Erythroblast (primary cell): Measurements from ENCODE around the gene L1CAM.
A peak's percentile ranks its signal among the peaks of the same experiment; 100 is the strongest.
"Not testable (repeated sequence)": the region's sequence is repeated elsewhere in the genome, so short reads cannot be mapped to it uniquely, and the experiment has no call there.

Source experiments
- DNase-seq, 2 experiments: peaks; one replicate each; lab custom pipeline; 2025; lab: John Stamatoyannopoulos, UW
- GATA1 ChIP-seq: IDR thresholded peaks from 2 replicates; pipeline ENCODE4 v1.6.1; 2011; ENCODE audit warnings: low read depth, mild to moderate bottlenecking, control low read depth, low read length, moderate library complexity
- POLR2A ChIP-seq: IDR thresholded peaks from 2 replicates; pipeline ENCODE4 v1.6.1; 2011; ENCODE audit warnings: mild to moderate bottlenecking, low read length

L1CAM gene

GRCh38 chrX:153821066-153821465 lies 64.9 kb downstream of the L1CAM start:
- no peak for DNase-seq
- TF ChIP-seq POLR2A (no peak), GATA1 (no peak)

- no peak for TF ChIP-seq POLR2A
- no peak for TF ChIP-seq GATA1
- no peak for DNase-seq
Measured at GRCh38 chrX:153820601-153821000, 65.4 kb downstream of the L1CAM start.

GRCh38 chrX:153819384-153820040 lies 66.5 kb downstream of the L1CAM start:
- no peak for DNase-seq
- no peak for TF ChIP-seq GATA1
- TF ChIP-seq POLR2A = no peak

- TF ChIP-seq POLR2A = no peak
- no peak for TF ChIP-seq GATA1
- DNase-seq = peak; percentile 38 to 56
Measured at GRCh38 chrX:153818571-153819383, 67.2 kb downstream of the L1CAM start.

- not testable (repeated sequence) for DNase-seq
Measured at GRCh38 chrX:153818064-153818463, 67.9 kb downstream of the L1CAM start.

GRCh38 chrX:153816831-153817690 lies 68.9 kb downstream of the L1CAM start:
- TF ChIP-seq POLR2A (no peak), GATA1 (no peak)
- DNase-seq = peak; percentile 12 to 20

GRCh38 chrX:153814591-153815315 lies 71.2 kb downstream of the L1CAM start:
- TF ChIP-seq POLR2A (no peak), GATA1 (no peak)
- no peak for DNase-seq

GRCh38 chrX:153813161-153813560 lies 72.8 kb downstream of the L1CAM start:
- no peak for DNase-seq
- TF ChIP-seq POLR2A = no peak
- TF ChIP-seq GATA1 = no peak

- no peak for DNase-seq
Measured at GRCh38 chrX:153812220-153812619, 73.8 kb downstream of the L1CAM start.

More at GRCh38 chrX:153812220-153812619, 73.8 kb downstream of the L1CAM start:
- TF ChIP-seq GATA1 (no peak), POLR2A (no peak)
